Esophagus (tissue), 2 donors: ENCODE measurements around the gene MAN2A1. TPM values are rescaled to one million over a fixed set of nuclear protein-coding genes. Genes with fewer than 3 reads are reported as not detected.

Experiments
- H3K27ac ChIP-seq, 2 donors: one replicate each; pipeline ENCODE4 v1.5.1; 2013; ENCODE audit warnings: low read depth in 2 of 2, mild to moderate bottlenecking in 2 of 2, inconsistent platforms in 1 of 2, low read length in 1 of 2, moderate library complexity in 1 of 2
- H3K27me3 ChIP-seq, 2 donors: one replicate each; pipeline ENCODE4 v1.6.1; 2013; ENCODE audit warnings: low read length in 2 of 2, control low read depth in 1 of 2, mild to moderate bottlenecking in 1 of 2; ENCODE audit not compliant: insufficient read depth in 2 of 2, control insufficient read depth in 1 of 2
- H3K36me3 ChIP-seq, 2 donors: one replicate each; pipeline ENCODE4 v1.6.1; 2013; ENCODE audit warnings: low read length in 1 of 2; ENCODE audit not compliant: control insufficient read depth in 2 of 2, insufficient read depth in 2 of 2
- H3K4me1 ChIP-seq, 2 donors: one replicate each; pipeline ENCODE4 v1.6.1; 2013; ENCODE audit warnings: low read length in 1 of 2; ENCODE audit not compliant: control insufficient read depth in 2 of 2, insufficient read depth in 2 of 2
- H3K4me3 ChIP-seq, 2 donors: one replicate each; pipeline ENCODE4 v1.5.1; 2013; ENCODE audit warnings: low read length in 2 of 2, mild to moderate bottlenecking in 2 of 2, low read depth in 1 of 2, moderate library complexity in 1 of 2
- H3K9me3 ChIP-seq, 2 donors: one replicate each; pipeline ENCODE4 v1.6.1; 2013; ENCODE audit warnings: mild to moderate bottlenecking in 2 of 2, low read depth in 1 of 2, low read length in 1 of 2, moderate library complexity in 1 of 2; ENCODE audit not compliant: control insufficient read depth in 2 of 2, insufficient read depth in 1 of 2
- WGBS, 2 donors: extraction: QIAGEN DNeasy Blood & Tissue Kit; methylation state at CpG; one replicate each; pipeline ENCODE4 v1.1.7; 2013; 5-methylcytosine and 5-hydroxymethylcytosine counted together
- polyA plus RNA-seq, 2 donors: library from polyadenylated mRNA; stranded (reverse); fragments of 200-250 nt; gene quantifications; one replicate each; pipeline ENCODE4 v1.2.3, GENCODE V29; 2013
- donor health status: healthy with polysubstance abuse.
- donor health status: Bipolar disorder and iron deficiency.

The MAN2A1 gene
- polyA plus RNA-seq, 2 donors: 4.9 to 6.5 TPM

GRCh38 chr5:109786206-109786855 lies 96.6 kb downstream of the MAN2A1 start:
- no peak overlapping the region for H3K4me3 ChIP-seq
- H3K27ac ChIP-seq: no peak overlapping the region
- WGBS, 2 donors: 90 to 91% methylated on average over 5 of the region's 5 CpGs
- H3K27me3 ChIP-seq: no peaks in the 10 kb centered on the region
- H3K9me3 ChIP-seq: no peaks in the 10 kb centered on the region
- no peaks in the 10 kb centered on the region for H3K4me1 ChIP-seq
- no peaks in the 10 kb centered on the region for H3K36me3 ChIP-seq

DNA sequence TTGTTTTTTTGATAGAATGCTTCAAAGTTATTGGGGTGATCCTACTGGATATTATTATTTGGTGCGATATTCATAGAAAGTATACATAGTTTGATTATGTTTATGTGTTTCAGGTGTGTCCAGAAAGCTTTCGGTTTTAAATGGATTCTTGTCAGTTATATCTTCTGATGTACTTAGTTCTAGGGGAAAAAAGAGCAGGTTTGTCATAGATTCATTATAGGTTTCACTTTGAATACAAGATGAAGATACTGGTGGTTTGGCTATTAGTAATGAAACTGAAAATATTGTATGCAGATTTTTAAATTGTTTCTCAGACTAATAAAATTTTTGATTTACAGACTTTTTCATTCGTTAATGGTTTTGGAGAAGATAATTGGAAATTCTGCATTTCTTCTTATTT lies 98.9 kb downstream of the MAN2A1 start:
- Histone ChIP-seq H3K4me1 (no peaks in the 10 kb centered on the region), H3K4me3 (no peak overlapping the region), H3K27ac (no peak overlapping the region), H3K27me3 (no peaks in the 10 kb centered on the region), H3K9me3 (no peaks in the 10 kb centered on the region), H3K36me3 (no peaks in the 10 kb centered on the region)
- 85 to 88% methylated on average over 3 of the region's 3 CpGs for WGBS, 2 donors

DNA sequence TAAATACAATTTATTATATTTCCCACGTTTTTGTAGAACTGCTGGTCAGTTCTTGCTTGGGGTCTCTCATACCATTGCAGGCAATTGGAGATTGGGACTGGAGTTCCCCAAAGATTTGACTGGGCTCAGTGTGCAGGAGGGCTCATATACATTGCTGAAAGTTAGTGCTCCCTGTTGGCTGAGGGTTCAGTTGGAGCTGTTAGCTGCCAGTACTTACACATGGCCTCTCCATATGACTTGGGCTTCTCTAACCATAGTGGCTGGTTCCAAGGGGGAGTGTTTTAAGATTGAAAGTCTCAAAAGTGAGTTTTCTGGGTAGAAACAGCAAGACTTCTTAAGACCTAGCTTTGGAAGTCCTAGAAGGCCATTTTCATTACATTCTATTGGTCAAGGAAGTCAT lies 102.9 kb downstream of the MAN2A1 start:
- Histone ChIP-seq H3K36me3 (peaks cover 3% of the 10 kb centered on the region in 2 donors), H3K4me3 (no peak overlapping the region), H3K27me3 (no peaks in the 10 kb centered on the region), H3K9me3 (no peaks in the 10 kb centered on the region), H3K4me1 (no peaks in the 10 kb centered on the region), H3K27ac (no peak overlapping the region)
- WGBS, 2 donors: 98 to 100% methylated on average over 1 of the region's 1 CpG

- 74 to 85% methylated on average over 2 of the region's 2 CpGs for WGBS, 2 donors
- no peak overlapping the region for H3K27ac ChIP-seq
- H3K36me3 ChIP-seq: no peaks in the 10 kb centered on the region
- H3K27me3 ChIP-seq: no peaks in the 10 kb centered on the region
- H3K9me3 ChIP-seq: no peaks in the 10 kb centered on the region
- H3K4me3 ChIP-seq: no peak overlapping the region
- H3K4me1 ChIP-seq: no peaks in the 10 kb centered on the region
Observed at GRCh38 chr5:109803854-109804253, 114.1 kb downstream of the MAN2A1 start.

GRCh38 chr5:109805472-109805871 lies 115.7 kb downstream of the MAN2A1 start:
- Histone ChIP-seq H3K4me1 (no peaks in the 10 kb centered on the region), H3K27me3 (no peaks in the 10 kb centered on the region), H3K4me3 (no peak overlapping the region), H3K36me3 (no peaks in the 10 kb centered on the region), H3K27ac (no peak overlapping the region), H3K9me3 (no peaks in the 10 kb centered on the region)
- WGBS, 2 donors: 62 to 63% methylated on average over 3 of the region's 3 CpGs

- Histone ChIP-seq H3K4me1 (no peaks in the 10 kb centered on the region), H3K36me3 (no peaks in the 10 kb centered on the region), H3K4me3 (no peak overlapping the region), H3K27me3 (no peaks in the 10 kb centered on the region), H3K9me3 (no peaks in the 10 kb centered on the region), H3K27ac (no peak overlapping the region)
- 84 to 87% methylated on average over 3 of the region's 3 CpGs for WGBS, 2 donors
Observed at GRCh38 chr5:109805883-109806282, 116.2 kb downstream of the MAN2A1 start.

- WGBS, 2 donors: 86% methylated on average over 2 of the region's 2 CpGs
Observed at GRCh38 chr5:109812698-109813097, 123.0 kb downstream of the MAN2A1 start.

GRCh38 chr5:109816732-109817131 lies 127.0 kb downstream of the MAN2A1 start:
- Histone ChIP-seq H3K4me3 (no peak overlapping the region), H3K4me1 (no peaks in the 10 kb centered on the region), H3K27me3 (no peaks in the 10 kb centered on the region), H3K36me3 (peaks cover 0 to 6% of the 10 kb centered on the region in 2 donors), H3K9me3 (no peaks in the 10 kb centered on the region), H3K27ac (no peak overlapping the region)
- 90 to 98% methylated on average over 1 of the region's 1 CpG for WGBS, 2 donors

More at GRCh38 chr5:109812698-109813097, 123.0 kb downstream of the MAN2A1 start:
- Histone ChIP-seq H3K4me3 (no peak overlapping the region), H3K27me3 (no peaks in the 10 kb centered on the region), H3K36me3 (peaks cover 0 to 4% of the 10 kb centered on the region in 2 donors), H3K9me3 (no peaks in the 10 kb centered on the region), H3K4me1 (no peaks in the 10 kb centered on the region), H3K27ac (no peak overlapping the region)

DNA sequence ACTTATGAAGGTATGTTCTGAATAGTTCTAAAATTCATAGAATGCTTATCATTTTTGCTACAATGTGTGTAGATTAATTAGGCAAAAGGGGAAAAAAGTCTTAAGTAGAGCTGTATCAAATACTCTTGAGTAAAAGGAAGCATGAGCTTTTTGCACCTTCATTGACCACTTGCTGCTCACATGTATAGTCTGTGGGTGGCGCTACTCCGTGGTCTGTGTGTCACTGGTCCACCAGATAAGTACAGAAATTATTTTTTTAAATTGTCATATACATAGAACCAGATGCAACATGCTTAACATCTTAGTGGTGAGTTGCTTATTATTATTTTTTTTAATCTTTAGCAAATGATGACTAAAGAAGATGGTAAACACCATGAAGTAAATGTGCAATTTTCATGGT lies 130.2 kb downstream of the MAN2A1 start:
- 51 to 73% methylated on average over 2 of the region's 2 CpGs for WGBS, 2 donors
- Histone ChIP-seq H3K4me1 (no peaks in the 10 kb centered on the region), H3K36me3 (peaks cover 0 to 2% of the 10 kb centered on the region in 2 donors), H3K4me3 (no peak overlapping the region), H3K27me3 (no peaks in the 10 kb centered on the region), H3K27ac (no peak overlapping the region), H3K9me3 (no peaks in the 10 kb centered on the region)

DNA sequence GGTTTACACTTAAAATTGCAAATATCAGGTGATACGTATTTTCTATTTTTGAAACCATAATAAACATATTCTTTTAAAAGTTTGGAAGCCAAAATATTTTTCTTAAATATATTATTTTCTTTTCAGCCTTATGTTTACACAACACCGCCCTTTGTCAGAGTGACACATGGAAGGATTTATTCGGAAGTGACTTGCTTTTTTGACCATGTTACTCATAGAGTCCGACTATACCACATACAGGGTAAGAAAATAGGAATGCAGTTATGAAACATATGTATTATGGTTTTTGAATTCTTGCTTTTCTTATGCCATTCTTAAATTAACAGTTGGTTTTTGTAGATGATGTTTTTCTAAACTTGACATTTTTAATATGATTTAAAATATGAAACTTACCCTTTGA lies 133.9 kb downstream of the MAN2A1 start:
- Histone ChIP-seq H3K4me1 (no peaks in the 10 kb centered on the region), H3K27me3 (no peaks in the 10 kb centered on the region), H3K9me3 (no peaks in the 10 kb centered on the region), H3K4me3 (no peak overlapping the region), H3K36me3 (peaks cover 0 to 2% of the 10 kb centered on the region in 2 donors), H3K27ac (no peak overlapping the region)
- 92 to 95% methylated on average over 4 of the region's 4 CpGs for WGBS, 2 donors
